ENCODE results near the gene AMOTL2.

- TF ChIP-seq CTCF (optimal IDR thresholded peaks at IDR 0.05 in 1 of 3, IDR thresholded peaks at IDR 0.05 in 1 of 3, conservative IDR thresholded peaks at IDR 0.05 in 1 of 3; ENCODE audit: extremely low read depth in 1 of 3, insufficient read depth in 2 of 3, low read length in 3 of 3) (no peak), EZH2 (IDR thresholded peaks at IDR 0.05; ENCODE audit: low read length) (no peak)
Measured at GRCh38 chr3:134381076-134381475, 6.8 kb upstream of the AMOTL2 start.

Data from keratinocyte (primary cell).